Activated B cell treated with CpG ODN at 0.5 μM for 24 hours (primary cell): ENCODE data around the gene CACNA1I. TPM values are rescaled to one million over a fixed set of nuclear protein-coding genes. Genes with fewer than 3 reads are reported as not detected.

Source experiments
- ATAC-seq: fragments of 200-7000 bp; cut with Tn5 transposase; one replicate; pipeline ENCODE4 v1.10.0; 2021; ENCODE audit warnings: low read depth, mild to moderate bottlenecking, moderate library complexity
- CTCF ChIA-PET: fragments of 350-600 bp; sonication (Branson Sonifier 250); formaldehyde crosslinking; loops from one replicate; lab custom pipeline; 2021; ENCODE audit warnings: antibody characterized with exemption; lab: Charles Lee
- POLR2A ChIA-PET: fragments of 350-600 bp; sonication (Branson Sonifier 250); formaldehyde crosslinking; loops from one replicate; lab custom pipeline; 2021; ENCODE audit warnings: antibody characterized with exemption; lab: Charles Lee
- DNase-seq: peaks from one replicate; pipeline ENCODE4 v3.0.0; 2022
- H3K27ac Mint-ChIP-seq: one replicate; pipeline ENCODE4 v1.8.0; 2020; ENCODE audit warnings: mixed read lengths
- H3K27me3 Mint-ChIP-seq: one replicate; pipeline ENCODE4 v1.8.0; 2021; ENCODE audit warnings: mixed read lengths
- H3K36me3 Mint-ChIP-seq: one replicate; pipeline ENCODE4 v1.8.0; 2021; ENCODE audit warnings: low read depth, mixed read lengths
- H3K4me1 Mint-ChIP-seq: one replicate; pipeline ENCODE4 v1.8.0; 2021; ENCODE audit warnings: mixed read lengths
- H3K4me3 Mint-ChIP-seq: one replicate; pipeline ENCODE4 v1.8.0; 2020; ENCODE audit warnings: mild to moderate bottlenecking, mixed read lengths
- H3K9me3 Mint-ChIP-seq: one replicate; pipeline ENCODE4 v1.8.0; 2020; ENCODE audit warnings: mixed read lengths
- CTCF ChIP-seq: fragments of 200-600 bp; IDR thresholded peaks from one replicate; pipeline ENCODE4 v1.8.0; 2022; ENCODE audit warnings: antibody characterized with exemption, mild to moderate bottlenecking
- intact Hi-C: fragments of 100-400 bp; cut with micrococcal nuclease; formaldehyde crosslinking; loops from one replicate; pipeline ENCODE4 v1.15.1; 2024
- total RNA-seq: library from RNA; stranded (reverse); gene quantifications from 2 replicates; pipeline ENCODE4 v1.2.3, GENCODE V29; 2022

Gene CACNA1I
- total RNA-seq, 1 donor from 2014 or later = not detected

GRCh38 chr22:39545386-39546365 lies 24.9 kb upstream of the CACNA1I start:
- peaks cover 50% of the 10 kb centered on the region for H3K27me3 Mint-ChIP-seq
- POLR2A ChIA-PET = interaction anchor here (0.6 kb wide), 1 partner anchor 782 kb away, joined by 4 read pairs; no protein-coding TSS in a partner anchor

GRCh38 chr22:39546889-39547586 lies 23.5 kb upstream of the CACNA1I start:
- peaks cover 56% of the 10 kb centered on the region for H3K27me3 Mint-ChIP-seq
- no peak for TF ChIP-seq CTCF
- peaks cover 4% of the 10 kb centered on the region for H3K4me1 Mint-ChIP-seq
- no peaks in the 10 kb centered on the region for H3K9me3 Mint-ChIP-seq
- H3K4me3 Mint-ChIP-seq = no peak overlapping the region
- intact Hi-C loops = no loop called here
- DNase-seq (no peak), ATAC-seq (no peak)
- POLR2A ChIA-PET = no interaction called here
- H3K36me3 Mint-ChIP-seq = no peaks in the 10 kb centered on the region
- CTCF ChIA-PET = no interaction called here
- H3K27ac Mint-ChIP-seq = no peak overlapping the region

More at GRCh38 chr22:39545386-39546365, 24.9 kb upstream of the CACNA1I start:
- no peaks in the 10 kb centered on the region for H3K36me3 Mint-ChIP-seq
- DNase-seq (peak; percentile 39), ATAC-seq (no peak)
- TF ChIP-seq CTCF = no peak
- intact Hi-C loops = no loop called here
- CTCF ChIA-PET = interaction anchor here (1.2 to 1.6 kb wide), 2 partner anchors 11 to 479 kb away, joined by 3 to 9 read pairs; no protein-coding TSS in a partner anchor
- peaks cover 4% of the 10 kb centered on the region for H3K4me1 Mint-ChIP-seq
- H3K4me3 Mint-ChIP-seq = no peak overlapping the region
- H3K27ac Mint-ChIP-seq = no peak overlapping the region
- no peaks in the 10 kb centered on the region for H3K9me3 Mint-ChIP-seq

- TF ChIP-seq CTCF = no peak
- DNase-seq = no peak
- Mint-ChIP-seq H3K27ac (no peak overlapping the region), H3K4me3 (no peak overlapping the region), H3K36me3 (no peaks in the 10 kb centered on the region), H3K4me1 (peaks cover 4% of the 10 kb centered on the region), H3K27me3 (peaks cover 56% of the 10 kb centered on the region), H3K9me3 (no peaks in the 10 kb centered on the region)
- CTCF ChIA-PET = no interaction called here
- intact Hi-C loops = no loop called here
- ATAC-seq = no peak
- POLR2A ChIA-PET = no interaction called here
Observed at GRCh38 chr22:39547587-39547947, 23.0 kb upstream of the CACNA1I start.

- Mint-ChIP-seq H3K4me3 (no peak overlapping the region), H3K27me3 (peaks cover 50% of the 10 kb centered on the region), H3K9me3 (no peaks in the 10 kb centered on the region), H3K36me3 (no peaks in the 10 kb centered on the region), H3K27ac (no peak overlapping the region), H3K4me1 (peaks cover 7% of the 10 kb centered on the region)
- ChIA-PET CTCF (no interaction called here), POLR2A (interaction anchor here (0.7 kb wide), 1 partner anchor 448 kb away, joined by 6 read pairs; no protein-coding TSS in a partner anchor)
- intact Hi-C loops = no loop called here
- ATAC-seq = no peak
- no peak for DNase-seq
- no peak for TF ChIP-seq CTCF
Observed at GRCh38 chr22:39553429-39553828, 17.1 kb upstream of the CACNA1I start.

GRCh38 chr22:39554151-39554550 lies 16.4 kb upstream of the CACNA1I start:
- Mint-ChIP-seq H3K9me3 (no peaks in the 10 kb centered on the region), H3K27ac (no peak overlapping the region), H3K4me3 (no peak overlapping the region), H3K4me1 (peaks cover 9% of the 10 kb centered on the region), H3K27me3 (peaks cover 52% of the 10 kb centered on the region), H3K36me3 (no peaks in the 10 kb centered on the region)
- ATAC-seq (no peak), DNase-seq (no peak)
- ChIA-PET POLR2A (no interaction called here), CTCF (no interaction called here)
- TF ChIP-seq CTCF = no peak
- intact Hi-C loops = no loop called here
